Epithelial cell of proximal tubule (primary cell): Measurements from ENCODE around the gene SLC38A11. TPM values are rescaled to one million over a fixed set of nuclear protein-coding genes. Genes with fewer than 3 reads are reported as not detected.

Source experiments
- DNase-seq: peaks from one replicate; pipeline ENCODE4 v3.0.0-alpha.2; 2011; ENCODE audit warnings: low read depth
- H3K4me3 ChIP-seq: 2 replicates; pipeline ENCODE4 v1.5.1; 2011; ENCODE audit warnings: low read depth, mild to moderate bottlenecking, low read length
- CTCF ChIP-seq: conservative IDR thresholded peaks from 2 replicates; pipeline ENCODE4 v1.5.1; 2012; ENCODE audit warnings: low read depth, mild to moderate bottlenecking, low read length
- total RNA-seq: library from RNA; depleted of rRNA; stranded (reverse); fragments of >200 nt; gene quantifications from 2 replicates; pipeline ENCODE4 v1.2.3, GENCODE V29; 2015

Gene SLC38A11
- total RNA-seq, 1 donor from 2014 or later, result 0.17 TPM

GRCh38 chr2:164935118-164936101 lies 19.9 kb downstream of the SLC38A11 start:
- TF ChIP-seq CTCF, result no peak
- no peak overlapping the region for H3K4me3 ChIP-seq
- no peak for DNase-seq

- H3K4me3 ChIP-seq, result no peak overlapping the region
- TF ChIP-seq CTCF, result no peak
- DNase-seq, result no peak
Observed at GRCh38 chr2:164934401-164935117, 20.8 kb downstream of the SLC38A11 start.

GRCh38 chr2:164933671-164934189 lies 21.6 kb downstream of the SLC38A11 start:
- no peak overlapping the region for H3K4me3 ChIP-seq
- TF ChIP-seq CTCF, result no peak
- no peak for DNase-seq

GRCh38 chr2:164932377-164932776 lies 22.9 kb downstream of the SLC38A11 start:
- TF ChIP-seq CTCF, result no peak
- DNase-seq, result no peak
- H3K4me3 ChIP-seq, result no peak overlapping the region

- TF ChIP-seq CTCF, result no peak
- DNase-seq, result no peak
- H3K4me3 ChIP-seq, result no peak overlapping the region
Observed at GRCh38 chr2:164928101-164928673, 27.1 kb downstream of the SLC38A11 start.

- no peak for TF ChIP-seq CTCF
- no peak for DNase-seq
- no peak overlapping the region for H3K4me3 ChIP-seq
Observed at GRCh38 chr2:164922134-164922533, 33.2 kb downstream of the SLC38A11 start.
